HCT116 (cell line): ENCODE measurements around the gene SLC30A4. TPM values are rescaled to one million over a fixed set of nuclear protein-coding genes. Genes with fewer than 3 reads are reported as not detected.

Experiments used
- ATAC-seq: fragments of 200-7000 bp; cut with Tn5 transposase; 2 replicates; pipeline ENCODE4 v1.9.1; 2020; ENCODE audit warnings: mild to moderate bottlenecking, moderate library complexity
- BruUV-seq: library from RNA; stranded (reverse); fragments of 400-500 nt; replicated peaks from 2 replicates; lab custom pipeline; 2021; lab: Mats Ljungman, UMichigan
- CTCF ChIA-PET: fragments of 300-600 bp; sonication (Branson Sonifier 250); formaldehyde crosslinking; loops from one replicate; lab custom pipeline; 2021; ENCODE audit warnings: antibody characterized with exemption; lab: Charles Lee
- POLR2A ChIA-PET: fragments of 300-600, 350-600 bp; sonication (Branson Sonifier 250); formaldehyde crosslinking; loops from one replicate; lab custom pipeline; 2021; ENCODE audit warnings: antibody characterized with exemption; lab: Charles Lee
- RAD21 ChIA-PET, 2 experiments: fragments of 300-600 bp; sonication (Branson Sonifier 250); formaldehyde crosslinking; loops; one replicate each; lab custom pipeline; 2023; ENCODE audit warnings: low total read pairs in 2 of 2; ENCODE audit not compliant: uncharacterized antibody in 2 of 2, unreplicated experiment in 2 of 2, low non-redundant PET in 1 of 2; lab: Charles Lee
- DNase-seq: peaks from one replicate; pipeline ENCODE4 v3.0.0-alpha.2; 2010; ENCODE audit warnings: low read depth, low spot score
- H2AFZ ChIP-seq: fragments of 200-600 bp; shearing (Covaris generic), sonication (generic); 2 replicates; pipeline ENCODE4 v1.6.1; 2017; ENCODE audit warnings: low read depth, mixed run types, mixed read lengths, antibody characterized with exemption, low read length; ENCODE audit not compliant: poor library complexity, severe bottlenecking
- H3K27ac ChIP-seq: 2 replicates; pipeline ENCODE4 v1.5.1; 2012; ENCODE audit warnings: low read depth, low read length
- H3K27me3 ChIP-seq: fragments of 200-600 bp; sonication (generic); 2 replicates; pipeline ENCODE4 v1.6.1; 2016; ENCODE audit warnings: mixed run types, low read length, mixed read lengths; ENCODE audit not compliant: insufficient read depth
- H3K36me3 ChIP-seq, 2 experiments: fragments of 200-500 bp in 1 of 2; fragments of 200-600 bp in 1 of 2; sonication (Bioruptor generic) in 1 of 2; sonication (generic) in 1 of 2; 2 replicates each; pipeline versions ENCODE4 v1.5.1 to v1.6.1; 2014 to 2016; ENCODE audit warnings: low read length in 2 of 2, inconsistent platforms in 1 of 2, mixed read lengths in 1 of 2, mixed run types in 1 of 2; ENCODE audit not compliant: insufficient read depth in 2 of 2, control insufficient read depth in 1 of 2
- H3K4me1 ChIP-seq, 2 experiments: fragments of 200-600 bp in 1 of 2; sonication (generic) in 1 of 2; 2 replicates each; pipeline versions ENCODE4 v1.5.1 to v1.6.1; 2012 to 2017; ENCODE audit warnings: low read length in 2 of 2, inconsistent platforms in 1 of 2, mild to moderate bottlenecking in 1 of 2, mixed read lengths in 1 of 2, mixed run types in 1 of 2, moderate library complexity in 1 of 2; ENCODE audit not compliant: insufficient read depth in 2 of 2, control insufficient read depth in 1 of 2
- H3K4me2 ChIP-seq: fragments of 200-600 bp; sonication (generic); 2 replicates; pipeline ENCODE4 v1.6.1; 2017; ENCODE audit warnings: mixed run types, low read length, mixed read lengths
- H3K4me3 ChIP-seq, 2 experiments: fragments of 200-600 bp in 1 of 2; sonication (generic) in 1 of 2; replicated peaks in 1 of 2; 2 replicates each; pipeline ENCODE4 v1.5.1; 2011 to 2016; ENCODE audit warnings: low read length in 2 of 2, control low read depth in 1 of 2, low read depth in 1 of 2, mild to moderate bottlenecking in 1 of 2, mixed read lengths in 1 of 2, mixed run types in 1 of 2
- H3K79me2 ChIP-seq: fragments of 200-600 bp; sonication (generic); 2 replicates; pipeline ENCODE4 v1.6.1; 2017; ENCODE audit warnings: mild to moderate bottlenecking, mixed run types, low read length, moderate library complexity, mixed read lengths; ENCODE audit not compliant: insufficient read depth
- H3K9ac ChIP-seq: fragments of 200-600 bp; sonication (generic); 2 replicates; pipeline ENCODE4 v1.6.1; 2016; ENCODE audit warnings: low read length, mixed read lengths
- H3K9me2 ChIP-seq: fragments of 200-600 bp; sonication (generic), shearing (Covaris generic); 2 replicates; pipeline ENCODE4 v1.6.1; 2017; ENCODE audit warnings: mixed run types, mild to moderate bottlenecking, moderate library complexity; ENCODE audit not compliant: insufficient read depth
- H3K9me3 ChIP-seq, 2 experiments: fragments of 200-500 bp in 1 of 2; fragments of 200-600 bp in 1 of 2; sonication (Bioruptor generic) in 1 of 2; sonication (generic) in 1 of 2; 2 replicates each; pipeline ENCODE4 v1.6.1; 2014 to 2017; ENCODE audit warnings: low read length in 2 of 2, mixed read lengths in 2 of 2, inconsistent platforms in 1 of 2, low read depth in 1 of 2, mild to moderate bottlenecking in 1 of 2, mixed run types in 1 of 2, moderate library complexity in 1 of 2; ENCODE audit not compliant: control insufficient read depth in 1 of 2, insufficient read depth in 1 of 2
- H4K20me1 ChIP-seq: fragments of 200-600 bp; sonication (generic), shearing (Covaris generic); 2 replicates; pipeline ENCODE4 v1.6.1; 2017; ENCODE audit warnings: mixed run types, mild to moderate bottlenecking, moderate library complexity; ENCODE audit not compliant: insufficient read depth
- CTCF ChIP-seq, 3 experiments: fragments of 200-600 bp in 1 of 3; sonication (generic) in 1 of 3; IDR thresholded peaks in 2 of 3; conservative IDR thresholded peaks in 1 of 3; 2 replicates each; pipeline ENCODE4 v1.5.1; 2012 to 2017; ENCODE audit warnings: low read depth in 2 of 3, low read length in 2 of 3, antibody characterized with exemption in 1 of 3, borderline replicate concordance in 1 of 3, control low read depth in 1 of 3, mild to moderate bottlenecking in 1 of 3, mixed read lengths in 1 of 3, mixed run types in 1 of 3, moderate library complexity in 1 of 3; ENCODE audit not compliant: insufficient read depth in 1 of 3
- EGR1 ChIP-seq: IDR thresholded peaks from 2 replicates; pipeline ENCODE4 v1.6.1; 2012; ENCODE audit warnings: low read depth
- ELF1 ChIP-seq: IDR thresholded peaks from 2 replicates; pipeline ENCODE4 v1.6.1; 2012; ENCODE audit warnings: low read depth, borderline replicate concordance
- EZH2 ChIP-seq: fragments of 200-600 bp; sonication (generic); IDR thresholded peaks from 2 replicates; pipeline ENCODE4 v1.6.1; 2017; ENCODE audit warnings: antibody characterized with exemption, mixed run types
- EZH2phosphoT487 ChIP-seq: fragments of 200-600 bp; IDR thresholded peaks from 2 replicates; pipeline ENCODE4 v1.6.1; 2018; ENCODE audit warnings: antibody characterized with exemption, borderline replicate concordance
- JUND ChIP-seq: IDR thresholded peaks from 2 replicates; pipeline ENCODE4 v1.6.1; 2012
- MAX ChIP-seq: IDR thresholded peaks from 2 replicates; pipeline ENCODE4 v1.6.1; 2012
- REST ChIP-seq: IDR thresholded peaks from 2 replicates; pipeline ENCODE4 v1.6.1; 2012; ENCODE audit warnings: low read depth
- YY1 ChIP-seq: IDR thresholded peaks from 2 replicates; pipeline ENCODE4 v1.6.1; 2011; ENCODE audit warnings: low read length, low read depth, moderate library complexity, mild to moderate bottlenecking; ENCODE audit not compliant: insufficient replicate concordance; ENCODE audit errors: extremely low read depth
- ZBTB33 ChIP-seq: IDR thresholded peaks from 2 replicates; pipeline ENCODE4 v1.6.1; 2011; ENCODE audit warnings: mild to moderate bottlenecking, low read length, moderate library complexity; ENCODE audit not compliant: insufficient replicate concordance; ENCODE audit errors: extremely low read depth
- ZFX ChIP-seq: fragments of 450-650 bp; IDR thresholded peaks from 2 replicates; pipeline ENCODE4 v1.6.1; 2017
- ZNF274 ChIP-seq: fragments of 200-500 bp; sonication (Bioruptor generic); IDR thresholded peaks from 2 replicates; pipeline ENCODE4 v1.6.1; 2014; ENCODE audit warnings: mild to moderate bottlenecking, low read depth, low read length, inconsistent platforms
- intact Hi-C: fragments of 100-400 bp; cut with micrococcal nuclease; formaldehyde crosslinking; loops from 2 replicates; pipeline ENCODE4 v1.10.0; 2022
- total RNA-seq: library from RNA; stranded (reverse); gene quantifications from one replicate; pipeline ENCODE4 v1.2.1, GENCODE V29; 2021; ENCODE audit not compliant: unreplicated experiment

Gene SLC30A4
- total RNA-seq, 1 experiment from 2014 or later: 2.7 TPM

GRCh38 chr15:45539680-45540079 is 17.1 kb upstream of the SLC30A4 start:
- H2AFZ ChIP-seq: no peak overlapping the region
- no peaks in the 10 kb centered on the region for H3K4me1 ChIP-seq
- no peaks in the 10 kb centered on the region for H3K27me3 ChIP-seq
- no peak for ATAC-seq
- H3K36me3 ChIP-seq: no peaks in the 10 kb centered on the region
- no TSS peak for BruUV-seq
- DNase-seq: no peak
- H3K9me3 ChIP-seq: no peaks in the 10 kb centered on the region
- ChIA-PET CTCF (no interaction called here), POLR2A (no interaction called here), RAD21 (no interaction called here)
- intact Hi-C loops: no loop called here
- H3K79me2 ChIP-seq: no peaks in the 10 kb centered on the region
- no peak overlapping the region for H3K4me2 ChIP-seq
- H3K4me3 ChIP-seq: no peak overlapping the region
- H3K9ac ChIP-seq: no peak overlapping the region
- no peaks in the 10 kb centered on the region for H3K9me2 ChIP-seq
- no peak overlapping the region for H3K27ac ChIP-seq
- no peak for TF ChIP-seq ELF1
- H4K20me1 ChIP-seq: no peaks in the 10 kb centered on the region

- Histone ChIP-seq H3K9me2 (no peaks in the 10 kb centered on the region), H3K4me1 (no peaks in the 10 kb centered on the region), H3K9ac (no peak overlapping the region), H3K79me2 (no peaks in the 10 kb centered on the region), H2AFZ (no peak overlapping the region), H3K27ac (no peak overlapping the region), H3K4me2 (no peak overlapping the region), H4K20me1 (no peaks in the 10 kb centered on the region), H3K9me3 (no peaks in the 10 kb centered on the region), H3K36me3 (no peaks in the 10 kb centered on the region), H3K4me3 (no peak overlapping the region), H3K27me3 (no peaks in the 10 kb centered on the region)
- DNase-seq (no peak), ATAC-seq (no peak)
- BruUV-seq: no TSS peak
- RAD21 ChIA-PET: no interaction called here
- CTCF ChIA-PET: no interaction called here
- POLR2A ChIA-PET: interaction anchor here (0.5 kb wide), 1 partner anchor 312 kb away, joined by 3 read pairs; no protein-coding TSS in a partner anchor
- TF ChIP-seq EZH2: no peak
- no peak for TF ChIP-seq ZFX
- TF ChIP-seq ZBTB33: no peak
- TF ChIP-seq ELF1: no peak
- no peak for TF ChIP-seq YY1
- TF ChIP-seq JUND: no peak
- TF ChIP-seq MAX: no peak
- TF ChIP-seq CTCF (IDR thresholded peaks at IDR 0.05 in 2 of 3, conservative IDR thresholded peaks at IDR 0.05 in 1 of 3; ENCODE audit: borderline replicate concordance in 1 of 3, insufficient read depth in 1 of 3, low read depth in 2 of 3, low read length in 2 of 3): no peak
- TF ChIP-seq ZNF274: no peak
- TF ChIP-seq EGR1: no peak
- TF ChIP-seq EZH2phosphoT487: no peak
- no peak for TF ChIP-seq REST
- intact Hi-C loops: no loop called here
Observed at GRCh38 chr15:45536934-45537333, 14.4 kb upstream of the SLC30A4 start.
